Fibroblast of skin of left quadriceps (primary cell): ENCODE data around the gene MISP3.
"Not testable (repeated sequence)": the region's sequence is repeated elsewhere in the genome, so short reads cannot be mapped to it uniquely, and the experiment has no call there.

Experiments
- DNase-seq, 2 experiments: peaks; one replicate each; pipeline ENCODE4 v3.0.0-alpha.2; 2013; ENCODE audit warnings: low read depth in 2 of 2

MISP3 gene

DNA sequence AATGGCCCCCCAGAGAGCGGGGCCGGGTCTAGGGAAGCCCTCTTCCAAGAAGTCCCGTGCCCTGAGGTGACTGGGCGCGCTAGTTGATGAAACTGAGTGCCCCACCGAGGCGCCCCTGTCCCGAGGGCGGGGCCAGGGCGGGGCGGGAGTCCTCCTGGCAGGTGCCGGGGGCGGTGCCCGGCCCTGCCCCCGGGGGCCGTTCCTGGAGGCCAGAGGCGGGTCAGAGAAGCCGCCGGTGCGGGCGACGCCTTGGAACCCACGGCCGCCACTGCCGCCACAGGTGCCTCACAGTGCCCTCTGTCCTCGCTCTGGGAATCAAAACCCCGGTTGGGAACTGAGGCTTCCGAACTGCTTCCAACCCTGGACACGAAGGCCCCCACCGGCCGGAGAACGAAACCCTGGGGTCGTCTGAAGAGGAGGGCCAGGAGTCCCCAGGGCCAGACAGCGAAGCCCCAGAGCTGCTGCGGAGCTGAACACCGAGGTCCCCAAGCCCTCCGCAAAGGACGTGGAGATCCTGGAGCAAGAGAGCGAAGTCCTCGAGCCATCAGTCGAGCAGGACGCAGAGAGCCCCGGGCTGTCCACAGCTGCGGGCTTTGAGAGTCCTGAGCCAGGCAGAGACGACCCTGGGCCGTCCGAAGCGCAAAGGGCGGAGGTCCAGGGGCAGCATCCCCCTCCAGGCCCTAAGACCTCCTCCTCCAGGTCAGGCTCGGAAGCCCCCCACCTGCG lies at the start of gene MISP3:
Gene MISP3 (plus strand): TSS at position 252 of the 726 bp plus-strand sequence. CDS start 524 bp downstream, outside the sequence.
- DNase-seq: no peak

GRCh38 chr19:14023404-14024235 lies 49.0 kb upstream of the MISP3 start:
- DNase-seq: no peak

DNA sequence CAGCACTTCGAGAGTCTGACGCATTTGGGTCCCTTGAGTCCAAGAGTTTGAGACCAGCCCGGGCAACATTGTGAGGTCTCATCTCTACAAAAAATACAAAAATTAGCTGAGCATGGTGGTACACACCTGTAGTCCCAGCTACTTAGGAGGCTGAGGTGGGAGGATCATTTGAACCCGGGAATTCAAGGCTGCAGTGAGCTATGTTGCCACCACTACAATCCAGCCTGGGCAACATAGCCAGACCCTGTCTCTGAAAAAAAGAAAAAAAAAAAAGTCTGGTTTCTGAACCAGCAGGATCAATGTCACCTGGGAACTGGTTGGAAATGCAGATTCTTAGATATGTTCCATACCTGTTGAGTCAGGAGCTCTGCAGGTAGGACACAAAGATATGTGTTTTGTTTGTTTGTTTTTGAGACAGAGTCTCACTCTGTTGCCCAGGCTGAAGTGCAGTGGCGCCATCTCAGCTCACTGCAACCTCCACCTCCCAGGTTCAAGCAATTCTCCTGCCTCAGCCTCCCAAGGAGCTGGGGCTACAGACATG lies 45.9 kb upstream of the MISP3 start:
- not testable (repeated sequence) for DNase-seq

GRCh38 chr19:14027856-14028450 lies 44.6 kb upstream of the MISP3 start, which contains the start of gene RLN3:
Gene RLN3 (plus strand): TSS chr19:14028148. CDS start chr19:14028205, 57 bp downstream.
- DNase-seq: no peak

GRCh38 chr19:14028901-14029300 lies 43.7 kb upstream of the MISP3 start:
- DNase-seq: no peak

- DNase-seq: no peak
Measured at GRCh38 chr19:14030997-14031718, 41.4 kb upstream of the MISP3 start.

- DNase-seq: peak in 1 of 2 experiments; percentile 26
Measured at GRCh38 chr19:14031719-14032480, 40.7 kb upstream of the MISP3 start, which contains the start of gene IL27RA. Gene IL27RA (plus strand): TSS chr19:14031762. CDS start chr19:14031873, 111 bp downstream.

GRCh38 chr19:14033946-14034345 lies 38.6 kb upstream of the MISP3 start:
- no peak for DNase-seq

DNA sequence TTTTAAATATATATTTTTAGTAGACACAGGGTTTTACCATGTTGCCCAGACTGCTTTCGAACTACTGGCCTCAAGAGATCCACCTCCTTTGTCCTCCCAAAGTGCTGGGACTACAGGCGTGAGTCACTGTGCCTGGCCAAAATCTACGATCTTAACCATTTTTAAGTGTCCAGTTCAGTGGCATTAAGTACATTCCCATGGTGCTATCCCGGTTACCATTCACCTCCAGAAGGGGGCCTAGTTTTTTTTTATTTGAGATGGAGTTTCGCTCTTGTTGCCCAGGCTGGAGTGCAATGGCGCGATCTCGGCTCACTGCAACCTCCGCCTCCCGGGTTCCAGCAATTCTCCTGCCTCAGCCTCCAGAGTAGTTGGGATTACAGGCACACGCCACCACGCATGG lies 37.4 kb upstream of the MISP3 start:
- DNase-seq: not testable (repeated sequence)

GRCh38 chr19:14035706-14036105 lies 36.9 kb upstream of the MISP3 start:
- DNase-seq: no peak

GRCh38 chr19:14039181-14039580 lies 33.4 kb upstream of the MISP3 start:
- DNase-seq: no peak

GRCh38 chr19:14042659-14043608 lies 29.7 kb upstream of the MISP3 start:
- DNase-seq: not testable (repeated sequence)

GRCh38 chr19:14047866-14048265 lies 24.7 kb upstream of the MISP3 start:
- not testable (repeated sequence) for DNase-seq

DNA sequence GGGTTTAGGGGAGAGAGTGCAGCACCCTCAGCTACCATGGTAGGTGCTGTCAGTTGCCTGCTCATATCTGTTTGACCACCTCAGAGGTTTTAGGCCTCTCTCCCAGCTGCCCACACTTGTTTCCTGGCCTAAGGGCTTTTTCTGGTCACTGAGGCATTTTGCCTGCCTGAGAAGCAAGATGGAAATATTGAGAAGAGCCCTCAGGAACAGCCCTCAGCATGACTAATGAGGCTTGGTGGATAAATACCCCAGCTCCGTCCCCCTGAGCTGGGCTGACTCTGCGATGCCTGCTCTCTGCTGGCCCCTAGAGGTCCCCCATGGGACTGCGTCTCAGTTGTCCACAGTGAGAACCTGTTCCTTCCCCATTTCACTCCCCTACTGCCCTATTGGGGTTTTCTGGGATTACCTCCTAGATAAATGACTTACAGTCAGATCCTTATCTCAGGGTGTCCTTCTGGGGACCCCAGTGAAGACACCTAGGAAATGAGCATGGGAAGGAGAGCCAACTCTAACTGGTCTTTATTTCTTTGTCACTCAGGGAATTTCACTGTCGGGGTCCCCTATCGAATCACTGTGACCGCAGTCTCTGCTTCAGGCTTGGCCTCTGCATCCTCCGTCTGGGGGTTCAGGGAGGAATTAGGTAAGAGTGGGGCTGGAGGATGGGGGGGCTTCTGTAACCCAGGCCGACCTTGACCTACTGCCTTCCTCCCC lies 24.0 kb upstream of the MISP3 start:
- no peak for DNase-seq

- no peak for DNase-seq
Measured at GRCh38 chr19:14050512-14050911, 22.1 kb upstream of the MISP3 start.

DNA sequence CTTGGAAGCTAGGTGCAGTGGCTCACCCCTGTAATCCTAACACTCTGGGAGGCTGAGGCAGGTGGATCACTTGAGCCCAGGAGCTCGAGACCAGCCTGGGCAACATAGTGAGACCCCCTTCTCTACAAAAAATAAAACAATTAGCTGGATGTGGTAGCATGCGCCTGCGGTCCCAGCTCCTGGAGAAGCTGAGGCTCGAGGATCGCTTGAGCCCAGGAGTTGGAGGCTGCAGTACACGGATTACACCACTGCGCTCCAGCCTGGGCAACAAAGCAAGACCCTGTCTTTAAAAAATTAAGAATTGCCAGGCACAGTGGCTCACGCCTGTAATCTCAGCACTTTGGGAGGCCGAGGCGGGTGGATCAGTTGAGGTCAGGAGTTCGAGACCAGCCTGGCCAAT lies 21.6 kb upstream of the MISP3 start:
- not testable (repeated sequence) for DNase-seq

GRCh38 chr19:14051980-14052379 lies 20.6 kb upstream of the MISP3 start:
- DNase-seq: no peak

- DNase-seq: no peak
Measured at GRCh38 chr19:14052470-14052869, 20.1 kb upstream of the MISP3 start.

- no peak for DNase-seq
Measured at GRCh38 chr19:14053032-14053431, 19.6 kb upstream of the MISP3 start.
